ENCODE data around the gene MAP7. TPM values are rescaled to one million over a fixed set of nuclear protein-coding genes. Genes with fewer than 3 reads are reported as not detected.
"Not testable (repeated sequence)": the region's sequence is repeated elsewhere in the genome, so short reads cannot be mapped to it uniquely, and the experiment has no call there.

Gene MAP7
- total RNA-seq, 1 experiment from 2014 or later, result 7.8 TPM

DNA sequence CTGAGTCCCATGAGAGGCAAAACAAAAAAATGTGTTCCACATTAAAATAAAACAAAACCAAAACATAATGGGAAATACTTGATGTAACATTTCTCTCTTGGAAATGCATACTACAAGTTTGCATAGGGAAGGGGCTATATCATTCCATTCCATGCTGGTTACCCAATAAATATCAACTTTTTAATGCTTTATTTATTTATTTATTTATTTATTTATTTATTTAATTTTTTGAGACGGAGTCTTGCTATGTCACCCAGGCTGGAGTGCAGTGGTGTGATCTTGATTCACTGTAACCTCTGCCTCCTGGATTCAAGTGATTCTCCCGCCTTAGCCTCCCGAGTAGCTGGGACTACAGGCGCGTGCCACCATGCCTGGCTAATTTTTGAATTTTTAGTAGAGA is 118.9 kb downstream of the MAP7 start:
- H3K36me3 ChIP-seq (replicated peaks; ENCODE audit: control insufficient read depth, insufficient read depth, low read length); H3K4me3 ChIP-seq (ENCODE audit: insufficient read depth, low read depth, low read length); DNase-seq; H3K27me3 ChIP-seq (ENCODE audit: control insufficient read depth, insufficient read depth, low read length): not testable (repeated sequence)

DNA sequence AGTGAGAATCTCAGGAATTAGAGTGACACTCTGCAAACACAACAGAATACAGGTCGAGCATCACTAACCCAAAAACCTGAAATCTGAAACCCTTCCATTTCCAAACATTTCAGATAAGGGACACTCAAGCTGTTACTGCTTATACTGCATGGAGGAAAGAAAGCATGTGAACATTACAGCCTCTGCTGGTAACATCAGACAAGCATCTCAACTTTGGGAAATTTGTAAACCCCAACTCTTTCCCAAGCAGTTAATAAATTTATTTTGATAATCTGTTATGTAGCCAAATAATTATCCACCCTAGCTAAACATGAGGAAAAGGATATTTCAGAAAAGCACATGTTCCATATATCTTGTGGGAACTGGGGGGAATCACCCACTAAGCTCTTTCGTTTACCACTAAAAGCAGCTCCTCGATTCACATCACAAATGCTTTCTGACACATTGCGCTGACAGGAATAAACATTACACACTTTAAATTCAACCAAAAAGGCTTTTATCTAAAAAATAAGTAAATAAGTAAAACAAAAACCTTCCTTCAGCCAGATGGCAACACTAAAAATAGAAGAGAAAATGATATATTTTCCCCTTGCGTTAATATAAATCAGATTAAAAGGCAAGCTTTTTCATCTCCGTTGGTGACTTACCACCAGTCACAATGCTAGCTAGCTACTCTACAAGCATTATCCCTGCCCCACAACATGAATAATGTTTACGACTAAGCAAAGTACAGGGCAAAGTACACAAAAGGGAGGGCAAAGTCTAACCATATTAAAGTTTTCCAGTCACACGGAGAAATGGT is 120.8 kb downstream of the MAP7 start:
- Histone ChIP-seq H3K27me3 (ENCODE audit: control insufficient read depth, insufficient read depth, low read length) (no peaks in the 10 kb centered on the region), H3K4me3 (ENCODE audit: insufficient read depth, low read depth, low read length) (no peak overlapping the region), H3K36me3 (replicated peaks; ENCODE audit: control insufficient read depth, insufficient read depth, low read length) (no peaks in the 10 kb centered on the region)
- no peak for DNase-seq

DNA sequence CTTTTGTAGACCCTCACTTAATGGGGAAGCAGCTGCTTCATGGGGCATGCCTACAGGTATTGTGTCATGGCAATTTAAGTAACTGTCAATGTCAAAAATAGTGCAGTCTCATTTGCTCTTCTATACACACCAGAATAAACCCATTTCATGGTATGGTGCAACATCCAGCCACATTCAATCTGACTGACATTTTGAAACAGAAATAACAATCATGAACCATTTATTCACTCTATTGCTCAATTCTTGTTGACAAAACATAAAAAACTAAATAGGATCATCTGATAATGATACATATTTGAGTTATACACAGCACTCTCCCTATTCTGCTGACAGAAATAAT is 122.9 kb downstream of the MAP7 start:
- Histone ChIP-seq H3K4me3 (ENCODE audit: insufficient read depth, low read depth, low read length) (no peak overlapping the region), H3K27me3 (ENCODE audit: control insufficient read depth, insufficient read depth, low read length) (no peaks in the 10 kb centered on the region)
- no peak for DNase-seq

DNA sequence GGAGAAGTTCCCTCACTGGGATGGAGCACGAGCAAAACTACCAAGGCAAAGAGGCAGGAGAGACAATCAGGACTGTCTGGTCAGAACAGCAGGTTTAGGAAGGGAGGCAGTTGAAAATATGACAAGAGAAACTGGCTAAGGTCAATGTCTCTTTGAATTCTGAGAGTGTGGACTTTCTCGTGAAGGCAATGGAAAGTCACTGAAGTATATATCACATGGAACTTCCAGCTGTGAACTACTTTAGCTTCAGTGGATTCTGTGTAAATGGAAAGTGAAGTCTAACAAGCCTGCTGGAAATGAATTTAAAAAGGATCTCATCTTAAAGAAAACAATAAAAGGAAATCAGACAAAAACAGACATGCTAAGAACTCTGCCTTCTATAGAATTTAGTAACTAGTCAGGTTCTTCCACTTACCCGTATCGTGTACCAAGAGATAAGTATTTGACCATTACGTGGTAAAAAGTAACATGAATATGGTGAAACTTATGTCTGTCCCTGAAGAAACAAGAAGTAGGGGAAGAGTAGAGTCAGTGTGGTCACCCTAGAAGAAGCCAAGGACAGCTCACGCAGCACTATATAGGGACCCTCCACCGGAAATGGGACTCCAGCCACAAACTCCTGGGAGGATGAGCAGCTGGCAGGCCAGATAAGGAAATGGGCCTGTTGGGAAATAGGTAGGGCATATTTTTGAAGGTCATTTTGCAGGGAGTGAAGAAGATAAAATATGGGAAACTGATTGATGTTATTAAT is 123.4 kb downstream of the MAP7 start:
- DNase-seq, result no peak
- Histone ChIP-seq H3K36me3 (replicated peaks; ENCODE audit: control insufficient read depth, insufficient read depth, low read length) (no peaks in the 10 kb centered on the region), H3K4me3 (ENCODE audit: insufficient read depth, low read depth, low read length) (no peak overlapping the region), H3K27me3 (ENCODE audit: control insufficient read depth, insufficient read depth, low read length) (no peaks in the 10 kb centered on the region)

More for the DNA sequence above, 122.9 kb downstream of the MAP7 start:
- no peaks in the 10 kb centered on the region for H3K36me3 ChIP-seq (replicated peaks; ENCODE audit: control insufficient read depth, insufficient read depth, low read length)

DNA sequence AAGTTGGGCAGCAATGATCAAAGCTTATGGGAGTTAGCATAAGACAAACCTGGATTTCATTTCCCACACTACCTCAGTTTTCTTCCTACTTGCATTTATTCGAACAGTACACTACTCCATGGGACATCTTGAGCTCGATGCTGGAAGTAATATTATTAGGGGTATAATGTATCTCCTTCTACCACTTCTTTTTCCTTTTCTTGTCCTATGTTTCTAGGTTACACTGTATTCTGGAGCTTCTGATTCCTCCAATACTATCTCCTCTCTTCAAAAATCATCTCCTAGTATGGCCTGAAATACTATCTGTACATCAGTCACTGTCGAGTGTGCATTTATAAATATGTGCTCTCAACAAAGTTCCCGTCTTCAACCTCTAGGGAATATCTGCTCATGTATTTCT is 124.4 kb downstream of the MAP7 start:
- no peak overlapping the region for H3K4me3 ChIP-seq (ENCODE audit: insufficient read depth, low read depth, low read length)
- no peak for DNase-seq
- no peaks in the 10 kb centered on the region; the same call in none of the 2 replicates for H3K36me3 ChIP-seq (replicated peaks; ENCODE audit: control insufficient read depth, insufficient read depth, low read length)
- H3K27me3 ChIP-seq (ENCODE audit: control insufficient read depth, insufficient read depth, low read length), result no peaks in the 10 kb centered on the region

DNA sequence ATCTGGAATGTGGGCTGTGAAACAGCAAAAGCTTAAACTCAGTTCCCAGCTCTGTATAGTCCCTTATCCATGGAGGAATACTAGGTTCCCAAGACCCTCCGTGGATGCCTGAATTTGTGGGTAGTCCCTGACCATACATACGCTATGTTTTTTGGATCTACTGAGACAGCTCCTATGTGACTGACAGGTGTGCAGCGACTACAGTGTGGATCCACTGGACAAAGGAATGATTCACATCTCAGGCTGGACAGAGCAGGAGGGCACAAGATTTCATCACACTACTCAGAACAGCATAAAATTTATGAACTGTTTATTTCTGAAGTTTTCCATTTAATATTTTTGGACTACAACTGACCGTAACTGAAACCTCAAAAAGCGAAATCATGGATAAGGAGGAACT is 125.3 kb downstream of the MAP7 start:
- H3K27me3 ChIP-seq (ENCODE audit: control insufficient read depth, insufficient read depth, low read length), result no peaks in the 10 kb centered on the region
- no peak for DNase-seq
- no peaks in the 10 kb centered on the region; the same call in none of the 2 replicates for H3K36me3 ChIP-seq (replicated peaks; ENCODE audit: control insufficient read depth, insufficient read depth, low read length)
- H3K4me3 ChIP-seq (ENCODE audit: insufficient read depth, low read depth, low read length), result no peak overlapping the region

DNA sequence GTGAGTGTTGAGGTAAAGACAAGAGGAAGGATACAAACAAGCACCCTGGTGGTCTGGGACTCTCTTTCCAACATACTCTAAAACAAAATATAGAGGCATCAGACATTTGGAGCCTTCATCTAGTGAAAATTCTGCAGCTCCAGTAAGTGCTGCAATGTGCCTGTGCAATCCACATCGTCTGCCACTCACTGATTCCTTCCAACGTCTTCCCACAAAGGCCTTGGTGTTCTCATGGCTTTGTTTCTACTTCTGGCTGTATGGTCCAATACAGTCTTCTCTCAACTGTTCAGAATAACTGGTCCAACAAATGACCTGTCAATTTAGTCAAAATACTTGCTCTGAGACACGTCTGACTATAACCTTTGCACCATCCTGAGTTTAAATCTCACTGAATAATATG is 125.8 kb downstream of the MAP7 start:
- no peaks in the 10 kb centered on the region; the same call in none of the 2 replicates for H3K36me3 ChIP-seq (replicated peaks; ENCODE audit: control insufficient read depth, insufficient read depth, low read length)
- H3K27me3 ChIP-seq (ENCODE audit: control insufficient read depth, insufficient read depth, low read length), result no peaks in the 10 kb centered on the region
- DNase-seq, result no peak
- H3K4me3 ChIP-seq (ENCODE audit: insufficient read depth, low read depth, low read length), result no peak overlapping the region

DNA sequence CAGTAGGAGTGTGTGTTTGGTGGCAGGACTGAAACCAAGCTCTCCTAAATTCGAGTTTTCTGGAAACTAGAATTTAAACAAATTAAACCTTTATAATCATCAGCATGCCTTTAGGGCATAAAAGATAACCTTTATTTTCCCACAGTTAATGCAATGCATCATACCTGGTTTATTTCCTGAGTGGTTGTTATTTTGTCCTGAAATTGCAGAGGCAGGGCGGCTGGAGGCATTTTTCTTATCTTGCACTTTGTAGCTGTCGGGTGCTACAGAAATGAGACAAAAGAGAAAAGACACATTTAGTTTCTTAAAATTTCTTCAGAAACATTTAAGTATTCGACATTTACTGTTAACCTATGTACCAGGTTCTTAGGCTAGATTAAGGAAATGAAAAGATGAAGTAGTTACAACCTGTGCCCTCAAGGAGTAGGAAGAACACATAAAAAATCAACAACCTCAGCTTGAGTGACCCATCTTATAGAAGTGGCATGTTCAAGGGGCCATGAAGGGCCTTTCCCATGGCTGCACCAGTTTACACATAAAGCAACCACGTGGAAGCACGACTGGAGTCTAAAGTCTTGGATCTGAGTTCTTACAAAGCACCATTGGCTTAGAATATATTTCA is 128.6 kb downstream of the MAP7 start:
- DNase-seq, result no peak
- no peaks in the 10 kb centered on the region for H3K27me3 ChIP-seq (ENCODE audit: control insufficient read depth, insufficient read depth, low read length)
- no peaks in the 10 kb centered on the region; the same call in none of the 2 replicates for H3K36me3 ChIP-seq (replicated peaks; ENCODE audit: control insufficient read depth, insufficient read depth, low read length)
- no peak overlapping the region for H3K4me3 ChIP-seq (ENCODE audit: insufficient read depth, low read depth, low read length)

DNA sequence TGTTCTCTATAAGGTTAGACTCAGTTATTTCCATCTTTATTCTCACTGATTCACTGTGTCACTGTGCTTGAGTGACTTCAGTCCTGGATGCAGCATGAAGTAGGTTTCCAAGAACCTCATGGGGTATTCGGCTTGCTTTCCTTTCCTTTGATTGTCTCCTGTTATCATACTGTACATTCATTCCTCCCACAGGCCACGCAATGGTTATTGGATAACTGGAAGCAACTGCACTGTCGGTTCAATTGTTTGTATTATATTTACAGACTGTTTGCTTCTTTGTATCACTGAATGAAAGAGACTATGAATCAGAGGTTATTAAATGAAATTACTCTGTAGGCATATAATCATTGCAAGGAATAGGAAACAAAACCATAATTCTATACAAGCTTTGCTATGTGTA is 129.4 kb downstream of the MAP7 start:
- H3K27me3 ChIP-seq (ENCODE audit: control insufficient read depth, insufficient read depth, low read length), result no peaks in the 10 kb centered on the region
- DNase-seq, result no peak
- no peak overlapping the region for H3K4me3 ChIP-seq (ENCODE audit: insufficient read depth, low read depth, low read length)
- H3K36me3 ChIP-seq (replicated peaks; ENCODE audit: control insufficient read depth, insufficient read depth, low read length), result no peaks in the 10 kb centered on the region; the same call in none of the 2 replicates

DNA sequence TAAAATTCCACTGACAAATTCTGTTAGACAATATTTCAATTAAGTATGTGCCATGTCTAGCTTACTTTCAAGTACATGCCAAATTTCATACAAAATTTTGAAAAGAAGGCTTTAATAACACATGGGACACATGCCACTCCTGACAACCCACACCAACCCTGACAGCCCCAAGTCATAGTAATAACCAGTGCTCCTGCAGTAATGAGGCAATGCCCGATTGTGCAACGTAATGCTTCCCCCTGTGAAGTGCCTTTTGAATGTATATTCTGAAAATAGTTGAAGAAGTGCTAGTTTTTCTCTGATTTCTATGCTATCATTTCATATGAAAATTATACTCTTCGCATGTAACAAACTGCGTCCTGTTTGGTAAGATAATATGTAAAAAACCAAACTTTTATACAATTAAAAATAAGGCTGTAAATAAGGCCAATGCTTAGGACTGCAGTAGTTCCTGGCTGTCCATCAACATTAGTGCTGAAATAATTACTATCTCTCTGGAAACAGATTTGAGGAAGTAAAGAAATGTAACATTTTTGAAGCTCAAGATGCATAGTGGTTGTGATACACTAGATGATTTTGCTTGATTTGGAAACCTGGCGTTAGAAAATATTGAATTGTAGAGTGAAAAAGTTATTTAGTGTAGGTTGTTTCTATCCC is 134.7 kb downstream of the MAP7 start:
- Histone ChIP-seq H3K36me3 (replicated peaks; ENCODE audit: control insufficient read depth, insufficient read depth, low read length) (no peaks in the 10 kb centered on the region; the same call in 1 of the 2 replicates), H3K27me3 (ENCODE audit: control insufficient read depth, insufficient read depth, low read length) (no peaks in the 10 kb centered on the region), H3K4me3 (ENCODE audit: insufficient read depth, low read depth, low read length) (no peak overlapping the region)
- no peak for DNase-seq

DNA sequence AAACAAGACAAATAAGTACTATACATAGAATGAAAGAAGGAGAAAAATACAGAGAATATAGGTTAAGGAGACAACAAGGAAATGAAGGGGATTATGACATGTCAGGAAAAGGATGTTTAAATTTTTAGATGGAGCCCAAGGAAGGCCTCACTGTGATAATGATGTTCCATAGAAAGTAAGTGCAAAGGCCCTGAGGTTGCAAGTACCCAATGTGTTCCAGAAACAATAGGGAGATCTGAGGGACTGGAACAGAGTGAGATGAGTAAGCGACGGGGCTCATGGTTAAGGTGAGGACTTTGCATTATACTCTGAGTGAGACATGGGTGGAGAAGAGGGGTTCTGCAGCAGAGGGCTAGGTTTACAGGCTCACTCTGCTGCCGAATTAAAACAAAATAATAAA is 137.8 kb downstream of the MAP7 start:
- no peak for DNase-seq
- Histone ChIP-seq H3K4me3 (ENCODE audit: insufficient read depth, low read depth, low read length) (no peak overlapping the region), H3K36me3 (replicated peaks; ENCODE audit: control insufficient read depth, insufficient read depth, low read length) (no peaks in the 10 kb centered on the region; the same call in 1 of the 2 replicates), H3K27me3 (ENCODE audit: control insufficient read depth, insufficient read depth, low read length) (no peaks in the 10 kb centered on the region)

DNA sequence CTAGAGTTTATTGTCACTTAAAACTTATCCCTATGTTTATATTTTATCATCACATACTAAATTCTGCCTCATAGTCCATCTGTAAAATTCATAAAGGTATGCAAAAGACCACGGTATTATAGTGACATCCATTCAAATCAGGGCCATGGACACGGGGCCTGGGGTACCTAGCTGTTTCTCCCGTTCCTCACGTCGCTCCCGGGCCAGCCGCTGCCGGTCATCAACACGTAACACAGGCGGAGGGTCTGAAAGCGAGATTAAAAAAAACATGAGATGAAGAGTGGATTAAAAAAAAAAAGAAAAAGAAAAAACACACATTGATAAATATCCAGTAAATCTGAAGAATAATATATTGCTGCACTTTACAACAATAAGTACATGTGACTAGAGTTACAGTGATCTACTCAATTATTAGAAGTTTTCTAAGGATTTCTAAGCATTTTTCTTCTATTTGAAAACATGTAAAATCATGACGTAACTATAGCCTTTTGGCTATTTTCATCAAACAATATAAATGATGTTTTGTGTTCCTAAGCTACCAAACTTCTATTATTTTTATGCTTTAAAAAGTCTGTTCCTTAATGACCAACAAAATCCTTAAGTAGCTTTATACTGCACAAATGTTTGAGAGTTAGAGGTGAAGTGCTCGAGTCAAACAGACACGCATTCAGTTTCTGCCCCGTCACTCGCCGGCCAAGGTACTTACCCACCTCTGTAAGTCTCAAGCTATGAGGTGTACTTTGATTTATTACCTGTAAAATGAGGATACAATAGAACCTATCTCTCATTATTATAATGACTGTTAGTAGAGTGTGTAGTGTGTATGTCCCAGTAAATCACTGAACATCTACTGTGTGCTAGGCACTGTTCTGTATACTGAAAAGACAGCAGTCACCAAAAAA is 138.5 kb downstream of the MAP7 start:
- Histone ChIP-seq H3K4me3 (ENCODE audit: insufficient read depth, low read depth, low read length) (no peak overlapping the region), H3K27me3 (ENCODE audit: control insufficient read depth, insufficient read depth, low read length) (no peaks in the 10 kb centered on the region), H3K36me3 (replicated peaks; ENCODE audit: control insufficient read depth, insufficient read depth, low read length) (no peaks in the 10 kb centered on the region; the same call in 1 of the 2 replicates)
- DNase-seq, result no peak

DNA sequence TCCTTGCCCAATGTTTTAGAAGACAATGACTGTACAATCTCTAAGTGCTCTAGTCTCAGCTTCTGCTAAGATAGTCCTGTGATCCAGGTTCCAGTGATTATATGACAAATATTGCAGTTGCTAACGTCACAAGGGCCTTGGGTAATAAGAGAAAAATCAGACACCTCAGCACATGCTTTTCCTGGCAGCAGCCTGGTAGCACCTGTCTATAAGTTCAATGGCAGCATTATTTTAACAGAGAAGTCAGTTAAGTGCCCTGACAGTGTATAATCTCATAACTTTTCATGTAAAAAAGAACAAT is 139.2 kb downstream of the MAP7 start:
- H3K27me3 ChIP-seq (ENCODE audit: control insufficient read depth, insufficient read depth, low read length), result no peaks in the 10 kb centered on the region
- H3K36me3 ChIP-seq (replicated peaks; ENCODE audit: control insufficient read depth, insufficient read depth, low read length), result no peaks in the 10 kb centered on the region; the same call in 1 of the 2 replicates
- DNase-seq, result no peak
- no peak overlapping the region for H3K4me3 ChIP-seq (ENCODE audit: insufficient read depth, low read depth, low read length)

All from H7 (cell line).